Liver (tissue), 9 donors: Measurements from ENCODE around the gene ARHGEF16. TPM values are rescaled to one million over a fixed set of nuclear protein-coding genes. Genes with fewer than 3 reads are reported as not detected.

Experiments used
- DNase-seq: peaks from one replicate; pipeline ENCODE4 v3.0.0-alpha.2; 2017; ENCODE audit warnings: low spot score
- H3K27ac ChIP-seq, 2 donors: one replicate each; pipeline ENCODE4 v1.7.0; 2013; ENCODE audit warnings: inconsistent platforms in 2 of 2, low read length in 2 of 2, control low read depth in 1 of 2, low read depth in 1 of 2, mild to moderate bottlenecking in 1 of 2
- H3K27me3 ChIP-seq, 4 donors: one replicate each; pipeline versions ENCODE4 v1.6.1 to v1.7.0; 2013; ENCODE audit warnings: low read length in 3 of 4, inconsistent platforms in 1 of 4, mild to moderate bottlenecking in 1 of 4, moderate library complexity in 1 of 4; ENCODE audit not compliant: control insufficient read depth in 4 of 4, insufficient read depth in 4 of 4
- H3K36me3 ChIP-seq, 4 donors: one replicate each; pipeline versions ENCODE4 v1.6.1 to v1.7.0; 2013; ENCODE audit warnings: low read length in 3 of 4, mild to moderate bottlenecking in 3 of 4, low read depth in 1 of 4, moderate library complexity in 1 of 4; ENCODE audit not compliant: control insufficient read depth in 4 of 4, insufficient read depth in 3 of 4
- H3K4me1 ChIP-seq, 4 donors: one replicate each; pipeline versions ENCODE4 v1.6.1 to v1.7.0; 2013; ENCODE audit warnings: low read length in 3 of 4, mild to moderate bottlenecking in 3 of 4, moderate library complexity in 1 of 4; ENCODE audit not compliant: control insufficient read depth in 4 of 4, insufficient read depth in 4 of 4
- H3K4me3 ChIP-seq, 3 donors: one replicate each; pipeline versions ENCODE4 v1.6.1 to v1.7.0; 2013; ENCODE audit warnings: low read length in 3 of 3, control low read depth in 1 of 3, low read depth in 1 of 3, mild to moderate bottlenecking in 1 of 3
- H3K9ac ChIP-seq, 2 donors: one replicate each; pipeline ENCODE4 v1.7.0; 2013; ENCODE audit warnings: low read length in 2 of 2, mild to moderate bottlenecking in 2 of 2, moderate library complexity in 2 of 2, control low read depth in 1 of 2, low read depth in 1 of 2
- H3K9me3 ChIP-seq, 4 donors: one replicate each; pipeline versions ENCODE4 v1.6.1 to v1.7.0; 2013; ENCODE audit warnings: low read length in 3 of 4; ENCODE audit not compliant: control insufficient read depth in 4 of 4
- CTCF ChIP-seq: fragments of 150-350 bp; IDR thresholded peaks from 2 replicates; pipeline ENCODE4 v1.5.1; 2017; ENCODE audit warnings: improper control_type of control experiment, low read depth, low read length; ENCODE audit not compliant: missing input control
- EGR1 ChIP-seq, 2 donors: IDR thresholded peaks; 2 replicates each; pipeline ENCODE4 v1.6.1; 2016 to 2018; ENCODE audit warnings: antibody characterized with exemption in 2 of 2, low read depth in 2 of 2
- FOXA1 ChIP-seq: IDR thresholded peaks from 2 replicates; pipeline ENCODE4 v1.6.1; 2016; ENCODE audit warnings: antibody characterized with exemption
- FOXA2 ChIP-seq: IDR thresholded peaks from 2 replicates; pipeline ENCODE4 v1.6.1; 2016; ENCODE audit warnings: antibody characterized with exemption
- GABPA ChIP-seq, 2 donors: IDR thresholded peaks in 1 of 2; conservative IDR thresholded peaks in 1 of 2; 2 replicates each; pipeline ENCODE4 v1.6.1; 2016; ENCODE audit warnings: antibody characterized with exemption in 2 of 2, mild to moderate bottlenecking in 1 of 2, moderate library complexity in 1 of 2
- HNF4A ChIP-seq, 2 donors: conservative IDR thresholded peaks; 2 replicates each; pipeline ENCODE4 v1.6.1; 2016; ENCODE audit warnings: antibody characterized with exemption in 2 of 2, mild to moderate bottlenecking in 2 of 2
- HNF4G ChIP-seq: IDR thresholded peaks from 2 replicates; pipeline ENCODE4 v1.6.1; 2016; ENCODE audit warnings: antibody characterized with exemption
- JUND ChIP-seq, 2 donors: IDR thresholded peaks; 2 replicates each; pipeline ENCODE4 v1.6.1; 2016; ENCODE audit warnings: antibody characterized with exemption in 2 of 2
- NR2F2 ChIP-seq: IDR thresholded peaks from 2 replicates; pipeline ENCODE4 v1.6.1; 2016; ENCODE audit warnings: antibody characterized with exemption
- RAD21 ChIP-seq, 2 donors: IDR thresholded peaks; 2 replicates each; pipeline ENCODE4 v1.6.1; 2016; ENCODE audit warnings: antibody characterized with exemption in 2 of 2, mild to moderate bottlenecking in 2 of 2
- REST ChIP-seq: IDR thresholded peaks from 2 replicates; pipeline ENCODE4 v1.6.1; 2016; ENCODE audit warnings: antibody characterized with exemption, mild to moderate bottlenecking
- RXRA ChIP-seq, 2 donors: IDR thresholded peaks; 2 replicates each; pipeline ENCODE4 v1.6.1; 2017 to 2018; ENCODE audit warnings: antibody characterized with exemption in 2 of 2, mild to moderate bottlenecking in 1 of 2
- SP1 ChIP-seq: IDR thresholded peaks from 2 replicates; pipeline ENCODE4 v1.6.1; 2018; ENCODE audit warnings: antibody characterized with exemption, mild to moderate bottlenecking
- TAF1 ChIP-seq: conservative IDR thresholded peaks from 2 replicates; pipeline ENCODE4 v1.6.1; 2016; ENCODE audit warnings: antibody characterized with exemption, mild to moderate bottlenecking
- YY1 ChIP-seq: IDR thresholded peaks from 2 replicates; pipeline ENCODE4 v1.6.1; 2016; ENCODE audit warnings: antibody characterized with exemption, mild to moderate bottlenecking
- ZBTB33 ChIP-seq: IDR thresholded peaks from 2 replicates; pipeline ENCODE4 v1.6.1; 2016; ENCODE audit warnings: antibody characterized with exemption
- WGBS: extraction: QIAGEN DNeasy Blood & Tissue Kit; methylation state at CpG from one replicate; pipeline ENCODE4 v1.1.7; 2013; 5-methylcytosine and 5-hydroxymethylcytosine counted together
- polyA plus RNA-seq, 2 donors: library from polyadenylated mRNA; stranded (reverse) in 1 of 2; unstranded in 1 of 2; fragments of 200-250 nt in 1 of 2; fragments of >200 nt in 1 of 2; fragmentation: Nextera tagmentation in 1 of 2; extraction: Ambion mirVana in 1 of 2; gene quantifications; one replicate each; pipeline versions ENCODE4 v1.2.1 to v1.2.3, GENCODE V29; 2013 to 2015
- total RNA-seq, 2 donors: library from RNA; depleted of rRNA; stranded (reverse); fragments of >200 nt; gene quantifications; one replicate each; pipeline ENCODE4 v1.2.3, GENCODE V29; 2014
- TF ChIP-seq, protein P1 (sequence below): IDR thresholded peaks from 2 replicates; pipeline ENCODE4 v1.6.1; 2016; ENCODE audit warnings: antibody characterized with exemption
- TF ChIP-seq, protein P2 (sequence below): IDR thresholded peaks from 2 replicates; pipeline ENCODE4 v1.6.1; 2016; ENCODE audit warnings: antibody characterized with exemption
- donor health status: healthy.
- donor health status: healthy.
- donor health status: healthy.
- donor health status: healthy.
- donor health status: healthy.

ARHGEF16 gene
- total and polyA plus RNA-seq, 4 donors: 0.65 to 5.6 (median 2.8) TPM

DNA sequence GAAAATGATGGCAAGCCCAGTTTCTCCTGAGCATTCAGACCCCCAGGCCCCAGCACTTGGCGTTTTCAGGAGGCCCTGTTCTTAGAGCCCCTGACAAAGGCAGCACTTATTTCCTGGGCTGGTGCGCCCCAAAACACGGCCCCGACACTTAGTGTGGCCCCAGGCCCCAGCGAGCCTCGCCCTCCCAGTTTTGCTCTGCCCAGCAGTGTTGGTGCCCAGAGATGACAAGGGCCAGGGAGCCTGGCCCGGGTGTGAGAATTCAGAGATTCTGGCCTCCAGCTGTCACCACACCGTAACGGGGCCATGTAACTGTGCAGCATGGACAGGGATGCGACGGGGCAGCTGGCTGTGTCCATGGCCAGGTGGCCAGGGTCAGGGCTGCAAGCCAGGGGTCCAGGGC lies 18.0 kb upstream of the ARHGEF16 start:
- 89% methylated on average over 11 of the region's 11 CpGs for WGBS
- no peaks in the 10 kb centered on the region for H3K36me3 ChIP-seq
- DNase-seq: no peak

More for the DNA sequence above, 18.0 kb upstream of the ARHGEF16 start:
- Histone ChIP-seq H3K4me1 (no peaks in the 10 kb centered on the region), H3K4me3 (no peak overlapping the region), H3K9ac (no peak overlapping the region), H3K9me3 (no peaks in the 10 kb centered on the region), H3K27me3 (no peaks in the 10 kb centered on the region), H3K27ac (no peak overlapping the region)
- no peak for TF ChIP-seq EGR1 (IDR thresholded peaks at IDR 0.05; ENCODE audit: low read depth in 2 of 2)
- no peak for TF ChIP-seq CTCF
- TF ChIP-seq YY1: no peak
- TF ChIP-seq SP1: no peak
- TF ChIP-seq, protein P1, sequence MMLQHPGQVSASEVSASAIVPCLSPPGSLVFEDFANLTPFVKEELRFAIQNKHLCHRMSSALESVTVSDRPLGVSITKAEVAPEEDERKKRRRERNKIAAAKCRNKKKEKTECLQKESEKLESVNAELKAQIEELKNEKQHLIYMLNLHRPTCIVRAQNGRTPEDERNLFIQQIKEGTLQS: no peak
- TF ChIP-seq JUND (IDR thresholded peaks at IDR 0.05): no peak
- TF ChIP-seq HNF4A (conservative IDR thresholded peaks at IDR 0.05): no peak
- TF ChIP-seq FOXA1: no peak
- TF ChIP-seq REST: no peak
- no peak for TF ChIP-seq GABPA (IDR thresholded peaks at IDR 0.05 in 1 of 2, conservative IDR thresholded peaks at IDR 0.05 in 1 of 2)
- TF ChIP-seq RXRA (IDR thresholded peaks at IDR 0.05): no peak
- no peak for TF ChIP-seq FOXA2
- TF ChIP-seq RAD21 (IDR thresholded peaks at IDR 0.05): no peak
- no peak for TF ChIP-seq HNF4G
- no peak for TF ChIP-seq TAF1
- TF ChIP-seq ZBTB33: no peak
- TF ChIP-seq, protein P2, sequence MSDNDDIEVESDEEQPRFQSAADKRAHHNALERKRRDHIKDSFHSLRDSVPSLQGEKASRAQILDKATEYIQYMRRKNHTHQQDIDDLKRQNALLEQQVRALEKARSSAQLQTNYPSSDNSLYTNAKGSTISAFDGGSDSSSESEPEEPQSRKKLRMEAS: no peak
- no peak for TF ChIP-seq NR2F2
